PC-3 (cell line): ENCODE results near the gene ACER2. TPM values are rescaled to one million over a fixed set of nuclear protein-coding genes. Genes with fewer than 3 reads are reported as not detected.

ENCODE experiments used
- ATAC-seq: fragments of 200-7000 bp; cut with Tn5 transposase; 2 replicates; pipeline ENCODE4 v1.9.1; 2020; ENCODE audit warnings: mild to moderate bottlenecking, moderate library complexity
- BruUV-seq: library from RNA; stranded (reverse); fragments of 400-500 nt; replicated peaks from 2 replicates; lab custom pipeline; 2021; lab: Mats Ljungman, UMichigan
- CTCF ChIA-PET: fragments of 300-600 bp; sonication (Branson Sonifier 250); formaldehyde crosslinking; loops from one replicate; lab custom pipeline; 2022; ENCODE audit warnings: antibody characterized with exemption; lab: Charles Lee
- POLR2A ChIA-PET: fragments of 300-600 bp; sonication (Branson Sonifier 250); formaldehyde crosslinking; loops from one replicate; lab custom pipeline; 2022; ENCODE audit warnings: antibody characterized with exemption; ENCODE audit not compliant: unreplicated experiment; lab: Charles Lee
- DNase-seq: peaks from one replicate; pipeline ENCODE4 v3.0.0-alpha.2; 2015
- H2AFZ ChIP-seq: fragments of 300-600 bp; sonication (generic); 2 replicates; pipeline ENCODE4 v1.6.0; 2016; ENCODE audit warnings: antibody characterized with exemption, low read length
- H3F3A ChIP-seq: fragments of 300-600 bp; sonication (generic); one replicate; pipeline ENCODE4 v1.6.0; 2017; ENCODE audit warnings: antibody characterized with exemption, low read length, control low read depth, mild to moderate bottlenecking; ENCODE audit not compliant: unreplicated experiment
- H3K27ac ChIP-seq: fragments of 300-600 bp; sonication (generic); 2 replicates; pipeline ENCODE4 v1.5.1; 2016; ENCODE audit warnings: mild to moderate bottlenecking, low read length
- H3K27me3 ChIP-seq: fragments of 300-600 bp; sonication (generic); 2 replicates; pipeline ENCODE4 v1.6.1; 2016; ENCODE audit warnings: low read length, mixed read lengths
- H3K36me3 ChIP-seq: fragments of 300-600 bp; sonication (generic); 2 replicates; pipeline ENCODE4 v1.6.1; 2016; ENCODE audit warnings: low read depth, mixed run types, low read length, mixed read lengths
- H3K4me1 ChIP-seq: fragments of 300-600 bp; sonication (generic); 2 replicates; pipeline ENCODE4 v1.5.1; 2016; ENCODE audit warnings: low read length; ENCODE audit not compliant: insufficient read depth
- H3K4me2 ChIP-seq: fragments of 300-600 bp; sonication (generic); 2 replicates; pipeline ENCODE4 v1.6.0; 2016; ENCODE audit warnings: low read length
- H3K4me3 ChIP-seq: fragments of 300-600 bp; sonication (generic); 2 replicates; pipeline ENCODE4 v1.5.1; 2016; ENCODE audit warnings: mild to moderate bottlenecking, low read length, mixed read lengths
- H3K79me2 ChIP-seq: fragments of 300-600 bp; sonication (generic); 2 replicates; pipeline ENCODE4 v1.6.1; 2017; ENCODE audit warnings: low read length, mixed read lengths
- H3K9ac ChIP-seq: fragments of 300-600 bp; sonication (generic); 2 replicates; pipeline ENCODE4 v1.6.0; 2016; ENCODE audit warnings: mild to moderate bottlenecking, low read length
- H3K9me2 ChIP-seq: fragments of 300-600 bp; sonication (generic); replicated peaks from 2 replicates; pipeline ENCODE4 v1.6.1; 2016; ENCODE audit warnings: mixed run types, low read length, mixed read lengths
- H3K9me3 ChIP-seq: fragments of 300-600 bp; sonication (generic); 2 replicates; pipeline ENCODE4 v1.6.1; 2016; ENCODE audit warnings: low read length, mixed read lengths
- H4K20me1 ChIP-seq: fragments of 300-600 bp; sonication (generic); 2 replicates; pipeline ENCODE4 v1.6.1; 2016; ENCODE audit warnings: low read length, mixed read lengths
- CTCF ChIP-seq: fragments of 300-600 bp; sonication (generic); conservative IDR thresholded peaks from 2 replicates; pipeline ENCODE4 v1.5.1; 2017; ENCODE audit warnings: antibody characterized with exemption, low read depth, mild to moderate bottlenecking, low read length
- EZH2 ChIP-seq: fragments of 300-600 bp; sonication (generic); IDR thresholded peaks from one replicate; pipeline ENCODE4 v1.6.1; 2017; ENCODE audit warnings: antibody characterized with exemption, mild to moderate bottlenecking, low read length; ENCODE audit not compliant: unreplicated experiment
- EZH2phosphoT487 ChIP-seq: fragments of 300-600 bp; sonication (generic); IDR thresholded peaks from 2 replicates; pipeline ENCODE4 v1.6.1; 2018; ENCODE audit warnings: mild to moderate bottlenecking, antibody characterized with exemption, low read length, borderline replicate concordance
- intact Hi-C: fragments of 100-400 bp; cut with micrococcal nuclease; formaldehyde crosslinking; loops from 2 replicates; pipeline ENCODE4 v1.9.0; 2023
- total RNA-seq: library from RNA; depleted of rRNA; stranded (reverse); fragments of >200 nt; gene quantifications from 2 replicates; pipeline ENCODE4 v1.2.3, GENCODE V29; 2014

Gene ACER2
- total RNA-seq, 1 experiment from 2014 or later = 2.4 TPM

- ATAC-seq (no peak), DNase-seq (no peak)
- CTCF ChIA-PET = interaction anchor here (0.6 to 1.0 kb wide), 8 partner anchors 10 to 1056 kb away, joined by 3 to 5 read pairs (median 4); no protein-coding TSS in a partner anchor
- intact Hi-C loops = loop anchor here (2.0 to 5.0 kb wide), 2 partner anchors 177 to 457 kb away; no protein-coding TSS in a partner anchor
- H3K27me3 ChIP-seq = no peaks in the 10 kb centered on the region
- H3K9ac ChIP-seq = no peak overlapping the region
- no peaks in the 10 kb centered on the region for H3F3A ChIP-seq
- TF ChIP-seq EZH2 (no peak), EZH2phosphoT487 (no peak), CTCF (no peak)
- POLR2A ChIA-PET = no interaction called here
- H3K9me3 ChIP-seq = no peaks in the 10 kb centered on the region
- H3K4me1 ChIP-seq = no peaks in the 10 kb centered on the region
- H3K4me3 ChIP-seq = no peak overlapping the region
- no peak overlapping the region for H3K27ac ChIP-seq
- no TSS peak for BruUV-seq
- no peak overlapping the region for H2AFZ ChIP-seq
- H3K4me2 ChIP-seq = no peak overlapping the region
- H3K9me2 ChIP-seq = no peaks in the 10 kb centered on the region
- H4K20me1 ChIP-seq = no peaks in the 10 kb centered on the region
- no peaks in the 10 kb centered on the region for H3K36me3 ChIP-seq
- no peaks in the 10 kb centered on the region for H3K79me2 ChIP-seq
Observed at GRCh38 chr9:19465586-19466279, 56.9 kb downstream of the ACER2 start.

- no peaks in the 10 kb centered on the region for H3K9me3 ChIP-seq
- intact Hi-C loops = loop anchor here (5.0 kb wide), 1 partner anchor 176 kb away; no protein-coding TSS in a partner anchor
- ATAC-seq = no peak
- ChIA-PET POLR2A (no interaction called here), CTCF (no interaction called here)
- TF ChIP-seq EZH2 = no peak
- no peak for TF ChIP-seq EZH2phosphoT487
- no peak for TF ChIP-seq CTCF
- no peaks in the 10 kb centered on the region for H3K9me2 ChIP-seq
- no peak overlapping the region for H3K4me3 ChIP-seq
- no peaks in the 10 kb centered on the region for H3K27me3 ChIP-seq
- no peaks in the 10 kb centered on the region for H3F3A ChIP-seq
- H3K36me3 ChIP-seq = no peaks in the 10 kb centered on the region
- DNase-seq = no peak
- H3K4me1 ChIP-seq = no peaks in the 10 kb centered on the region
- BruUV-seq = no TSS peak
- H3K79me2 ChIP-seq = no peaks in the 10 kb centered on the region
- H4K20me1 ChIP-seq = no peaks in the 10 kb centered on the region
- no peak overlapping the region for H3K9ac ChIP-seq
- H3K4me2 ChIP-seq = no peak overlapping the region
- H3K27ac ChIP-seq = no peak overlapping the region
- no peak overlapping the region for H2AFZ ChIP-seq
Observed at GRCh38 chr9:19466280-19466639, 57.5 kb downstream of the ACER2 start.

- no peak overlapping the region for H3K4me2 ChIP-seq
- H3K36me3 ChIP-seq = no peaks in the 10 kb centered on the region
- no peak overlapping the region for H2AFZ ChIP-seq
- intact Hi-C loops = loop anchor here (5.0 kb wide), 1 partner anchor 173 kb away; no protein-coding TSS in a partner anchor
- H3K9me3 ChIP-seq = no peaks in the 10 kb centered on the region
- H3K9ac ChIP-seq = no peak overlapping the region
- no peak for ATAC-seq
- ChIA-PET CTCF (no interaction called here), POLR2A (no interaction called here)
- no peaks in the 10 kb centered on the region for H3K4me1 ChIP-seq
- no peaks in the 10 kb centered on the region for H3K9me2 ChIP-seq
- BruUV-seq = no TSS peak
- no peak for TF ChIP-seq EZH2phosphoT487
- no peak for TF ChIP-seq EZH2
- no peak for TF ChIP-seq CTCF
- H4K20me1 ChIP-seq = no peaks in the 10 kb centered on the region
- no peak for DNase-seq
- H3K27ac ChIP-seq = no peak overlapping the region
- no peaks in the 10 kb centered on the region for H3K79me2 ChIP-seq
- H3F3A ChIP-seq = no peaks in the 10 kb centered on the region
- H3K27me3 ChIP-seq = no peaks in the 10 kb centered on the region
- no peak overlapping the region for H3K4me3 ChIP-seq
Observed at GRCh38 chr9:19469271-19469670, 60.5 kb downstream of the ACER2 start.
